HEK293 (cell line): ENCODE results near the gene CFI.

Source experiments
- EGR2 ChIP-seq: fragments of 450-650 bp; formaldehyde crosslinking; IDR thresholded peaks from 2 replicates; pipeline ENCODE4 v1.5.1; 2016; ENCODE audit warnings: low read depth, missing biosample characterization, missing genetic modification characterization
- GFI1B ChIP-seq: fragments of 450-650 bp; formaldehyde crosslinking; IDR thresholded peaks from 2 replicates; pipeline ENCODE4 v1.5.1; 2016; ENCODE audit warnings: missing biosample characterization, missing genetic modification characterization
- GLIS1 ChIP-seq: fragments of 450-650 bp; formaldehyde crosslinking; IDR thresholded peaks from 2 replicates; pipeline ENCODE4 v1.5.1; 2016; ENCODE audit warnings: missing biosample characterization, missing genetic modification characterization
- IKZF3 ChIP-seq: fragments of 450-650 bp; IDR thresholded peaks from 2 replicates; pipeline ENCODE4 v1.5.0; 2018; ENCODE audit warnings: missing biosample characterization, mild to moderate bottlenecking, missing genetic modification characterization, moderate library complexity
- KLF7 ChIP-seq: fragments of 450-650 bp; formaldehyde crosslinking; IDR thresholded peaks from 2 replicates; pipeline ENCODE4 v1.5.1; 2016; ENCODE audit warnings: missing biosample characterization, missing genetic modification characterization, borderline replicate concordance
- KLF8 ChIP-seq: fragments of 450-650 bp; formaldehyde crosslinking; IDR thresholded peaks from 2 replicates; pipeline ENCODE4 v1.5.1; 2016; ENCODE audit warnings: missing biosample characterization, missing genetic modification characterization
- SALL2 ChIP-seq: fragments of 450-650 bp; formaldehyde crosslinking; IDR thresholded peaks from 2 replicates; pipeline ENCODE4 v1.5.0; 2017; ENCODE audit warnings: missing biosample characterization, mild to moderate bottlenecking, missing genetic modification characterization, borderline replicate concordance
- SCRT1 ChIP-seq: fragments of 450-650 bp; formaldehyde crosslinking; IDR thresholded peaks from 2 replicates; pipeline ENCODE4 v1.5.1; 2016; ENCODE audit warnings: missing biosample characterization, missing genetic modification characterization, borderline replicate concordance
- SP2 ChIP-seq: fragments of 450-650 bp; formaldehyde crosslinking; IDR thresholded peaks from 2 replicates; pipeline ENCODE4 v1.5.1; 2016; ENCODE audit warnings: missing biosample characterization, missing genetic modification characterization
- YY2 ChIP-seq: fragments of 450-650 bp; formaldehyde crosslinking; IDR thresholded peaks from 2 replicates; pipeline ENCODE4 v1.5.1; 2016; ENCODE audit warnings: missing biosample characterization, missing genetic modification characterization
- ZBTB8A ChIP-seq: fragments of 450-650 bp; formaldehyde crosslinking; IDR thresholded peaks from 2 replicates; pipeline ENCODE4 v1.5.1; 2016; ENCODE audit warnings: missing biosample characterization, missing genetic modification characterization
- ZEB2 ChIP-seq: fragments of 450-650 bp; formaldehyde crosslinking; IDR thresholded peaks from 2 replicates; pipeline ENCODE4 v1.5.1; 2016; ENCODE audit warnings: missing biosample characterization, missing genetic modification characterization
- ZNF138 ChIP-seq: fragments of 450-650 bp; formaldehyde crosslinking; IDR thresholded peaks from 2 replicates; pipeline ENCODE4 v1.5.1; 2016; ENCODE audit warnings: missing biosample characterization, missing genetic modification characterization, borderline replicate concordance
- ZNF16 ChIP-seq: fragments of 450-650 bp; formaldehyde crosslinking; IDR thresholded peaks from 2 replicates; pipeline ENCODE4 v1.5.1; 2016; ENCODE audit warnings: low read depth, missing biosample characterization, missing genetic modification characterization
- ZNF248 ChIP-seq: fragments of 450-650 bp; formaldehyde crosslinking; IDR thresholded peaks from 2 replicates; pipeline ENCODE4 v1.5.1; 2017; ENCODE audit warnings: missing biosample characterization, missing genetic modification characterization
- ZNF335 ChIP-seq: fragments of 450-650 bp; formaldehyde crosslinking; conservative IDR thresholded peaks from 2 replicates; pipeline ENCODE4 v1.5.1; 2016; ENCODE audit warnings: missing biosample characterization, missing genetic modification characterization
- ZNF37A ChIP-seq: fragments of 450-650 bp; IDR thresholded peaks from 2 replicates; pipeline ENCODE4 v1.5.1; 2018; ENCODE audit warnings: missing biosample characterization, missing genetic modification characterization
- ZNF610 ChIP-seq: fragments of 450-650 bp; formaldehyde crosslinking; IDR thresholded peaks from 2 replicates; pipeline ENCODE4 v1.5.1; 2016; ENCODE audit warnings: missing biosample characterization, missing genetic modification characterization, borderline replicate concordance
- ZNF621 ChIP-seq: fragments of 450-650 bp; formaldehyde crosslinking; IDR thresholded peaks from 2 replicates; pipeline ENCODE4 v1.5.1; 2017; ENCODE audit warnings: missing biosample characterization, missing genetic modification characterization
- ZNF626 ChIP-seq: fragments of 450-650 bp; sonication (Bioruptor Pico); formaldehyde crosslinking; IDR thresholded peaks from 2 replicates; pipeline ENCODE4 v1.5.1; 2018; ENCODE audit warnings: missing biosample characterization, missing genetic modification characterization, inconsistent platforms
- ZNF670 ChIP-seq: fragments of 450-650 bp; formaldehyde crosslinking; IDR thresholded peaks from 2 replicates; pipeline ENCODE4 v1.5.1; 2016; ENCODE audit warnings: missing biosample characterization, missing genetic modification characterization, low read depth
- ZNF701 ChIP-seq: fragments of 450-650 bp; formaldehyde crosslinking; IDR thresholded peaks from 2 replicates; pipeline ENCODE4 v1.5.1; 2016; ENCODE audit warnings: missing biosample characterization, missing genetic modification characterization
- ZNF707 ChIP-seq: fragments of 450-650 bp; formaldehyde crosslinking; IDR thresholded peaks from 2 replicates; pipeline ENCODE4 v1.5.1; 2016; ENCODE audit warnings: missing biosample characterization, missing genetic modification characterization
- ZNF776 ChIP-seq: fragments of 450-650 bp; formaldehyde crosslinking; IDR thresholded peaks from 2 replicates; pipeline ENCODE4 v1.5.0; 2017; ENCODE audit warnings: missing biosample characterization, missing genetic modification characterization, borderline replicate concordance
- TF ChIP-seq, protein P1 (sequence below): fragments of 450-650 bp; formaldehyde crosslinking; IDR thresholded peaks from 2 replicates; pipeline ENCODE4 v1.5.1; 2016; ENCODE audit warnings: missing biosample characterization, missing genetic modification characterization
- TF ChIP-seq, protein P2 (sequence below): fragments of 450-650 bp; formaldehyde crosslinking; optimal IDR thresholded peaks from 2 replicates; pipeline ENCODE3; 2016; ENCODE audit warnings: missing biosample characterization, mild to moderate bottlenecking, missing genetic modification characterization
- TF ChIP-seq, protein P3 (sequence below): fragments of 450-650 bp; formaldehyde crosslinking; IDR thresholded peaks from 2 replicates; pipeline ENCODE4 v1.5.1; 2016; ENCODE audit warnings: missing biosample characterization, missing genetic modification characterization
- TF ChIP-seq, protein P4 (sequence below): fragments of 450-650 bp; formaldehyde crosslinking; IDR thresholded peaks from 2 replicates; pipeline ENCODE4 v1.5.0; 2017; ENCODE audit warnings: missing biosample characterization, missing genetic modification characterization, borderline replicate concordance
- TF ChIP-seq, protein P5 (sequence below): fragments of 450-650 bp; formaldehyde crosslinking; IDR thresholded peaks from 2 replicates; pipeline ENCODE4 v1.5.1; 2016; ENCODE audit warnings: missing biosample characterization, missing genetic modification characterization

Gene CFI

DNA sequence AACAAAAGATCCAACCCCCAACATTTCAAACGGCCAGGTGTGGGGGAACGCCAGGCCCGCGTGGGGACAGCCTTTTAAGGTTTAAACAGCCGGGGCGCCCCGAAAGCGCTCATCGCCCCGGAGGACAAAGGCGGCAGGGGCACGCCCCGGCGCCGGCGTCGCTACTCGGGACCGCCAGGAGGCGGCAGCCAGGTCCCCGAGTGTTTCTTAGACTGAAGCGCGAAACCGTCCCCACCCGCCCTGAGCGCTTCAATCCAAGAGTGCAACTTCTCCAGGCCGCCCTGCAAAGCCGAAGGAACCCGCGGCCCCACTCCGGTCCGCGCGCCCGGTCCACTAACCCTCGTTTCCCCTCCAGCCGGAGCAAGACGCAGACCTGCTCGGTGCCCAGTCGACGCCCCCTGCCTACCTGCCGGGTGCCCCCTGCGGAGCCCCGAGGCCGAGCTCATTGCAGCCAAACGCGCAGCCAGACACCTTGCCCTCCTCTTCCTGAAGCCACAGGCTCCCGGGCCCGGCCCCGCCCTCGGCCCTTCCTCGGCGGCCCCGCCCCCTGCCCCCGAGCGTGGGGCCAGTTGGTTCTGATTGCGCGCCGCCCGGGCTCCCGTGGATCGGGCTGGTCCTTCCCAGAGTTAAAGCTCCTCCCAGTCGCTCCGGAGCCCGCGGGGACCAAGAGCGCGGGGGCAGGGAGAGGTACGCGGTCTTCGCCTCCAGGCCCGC lies 98.7 kb downstream of the CFI start, which contains the start of gene CASP6 (continued):
- TF ChIP-seq ZNF37A (tag by site-specific recombination) (no peak), IKZF3 (tag by site-specific recombination) (peak; percentile 60; the same call in 1 of the 2 replicates), ZNF707 (tag by site-specific recombination) (no peak), ZNF626 (tag by site-specific recombination) (no peak), ZNF701 (tag by site-specific recombination) (no peak), ZBTB8A (peak; percentile 63), ZNF335 (tag by site-specific recombination) (peak; percentile 85), SP2 (tag by site-specific recombination) (peak; percentile 80), KLF7 (tag by site-specific recombination) (no peak), ZEB2 (tag by site-specific recombination) (peak; percentile 79), EGR2 (tag by site-specific recombination) (0 out of 2 replicates have a peak, but pooled peaks have one; percentile 47), KLF8 (peak; percentile 66; the same call in 1 of the 2 replicates), GFI1B (tag by site-specific recombination) (no peak), SALL2 (tag by site-specific recombination) (no peak), ZNF16 (tag by site-specific recombination) (0 out of 2 replicates have a peak, but pooled peaks have one; percentile 13), GLIS1 (tag by site-specific recombination) (peak; percentile 72), ZNF610 (tag by site-specific recombination) (peak; percentile 55; the same call in 1 of the 2 replicates), ZNF670 (tag by site-specific recombination) (no peak), ZNF776 (tag by site-specific recombination) (no peak), SCRT1 (tag by site-specific recombination) (peak; percentile 47; the same call in 1 of the 2 replicates), ZNF621 (tag by site-specific recombination) (no peak), YY2 (tag by site-specific recombination) (no peak), ZNF248 (no peak), ZNF138 (tag by site-specific recombination) (no peak)
- TF ChIP-seq, protein P1, sequence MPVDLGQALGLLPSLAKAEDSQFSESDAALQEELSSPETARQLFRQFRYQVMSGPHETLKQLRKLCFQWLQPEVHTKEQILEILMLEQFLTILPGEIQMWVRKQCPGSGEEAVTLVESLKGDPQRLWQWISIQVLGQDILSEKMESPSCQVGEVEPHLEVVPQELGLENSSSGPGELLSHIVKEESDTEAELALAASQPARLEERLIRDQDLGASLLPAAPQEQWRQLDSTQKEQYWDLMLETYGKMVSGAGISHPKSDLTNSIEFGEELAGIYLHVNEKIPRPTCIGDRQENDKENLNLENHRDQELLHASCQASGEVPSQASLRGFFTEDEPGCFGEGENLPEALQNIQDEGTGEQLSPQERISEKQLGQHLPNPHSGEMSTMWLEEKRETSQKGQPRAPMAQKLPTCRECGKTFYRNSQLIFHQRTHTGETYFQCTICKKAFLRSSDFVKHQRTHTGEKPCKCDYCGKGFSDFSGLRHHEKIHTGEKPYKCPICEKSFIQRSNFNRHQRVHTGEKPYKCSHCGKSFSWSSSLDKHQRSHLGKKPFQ (tag by site-specific recombination): no peak
- TF ChIP-seq, protein P2, sequence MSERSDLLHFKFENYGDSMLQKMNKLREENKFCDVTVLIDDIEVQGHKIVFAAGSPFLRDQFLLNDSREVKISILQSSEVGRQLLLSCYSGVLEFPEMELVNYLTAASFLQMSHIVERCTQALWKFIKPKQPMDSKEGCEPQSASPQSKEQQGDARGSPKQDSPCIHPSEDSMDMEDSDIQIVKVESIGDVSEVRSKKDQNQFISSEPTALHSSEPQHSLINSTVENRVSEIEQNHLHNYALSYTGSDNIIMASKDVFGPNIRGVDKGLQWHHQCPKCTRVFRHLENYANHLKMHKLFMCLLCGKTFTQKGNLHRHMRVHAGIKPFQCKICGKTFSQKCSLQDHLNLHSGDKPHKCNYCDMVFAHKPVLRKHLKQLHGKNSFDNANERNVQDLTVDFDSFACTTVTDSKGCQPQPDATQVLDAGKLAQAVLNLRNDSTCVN: peak; percentile 87
- TF ChIP-seq, protein P3, sequence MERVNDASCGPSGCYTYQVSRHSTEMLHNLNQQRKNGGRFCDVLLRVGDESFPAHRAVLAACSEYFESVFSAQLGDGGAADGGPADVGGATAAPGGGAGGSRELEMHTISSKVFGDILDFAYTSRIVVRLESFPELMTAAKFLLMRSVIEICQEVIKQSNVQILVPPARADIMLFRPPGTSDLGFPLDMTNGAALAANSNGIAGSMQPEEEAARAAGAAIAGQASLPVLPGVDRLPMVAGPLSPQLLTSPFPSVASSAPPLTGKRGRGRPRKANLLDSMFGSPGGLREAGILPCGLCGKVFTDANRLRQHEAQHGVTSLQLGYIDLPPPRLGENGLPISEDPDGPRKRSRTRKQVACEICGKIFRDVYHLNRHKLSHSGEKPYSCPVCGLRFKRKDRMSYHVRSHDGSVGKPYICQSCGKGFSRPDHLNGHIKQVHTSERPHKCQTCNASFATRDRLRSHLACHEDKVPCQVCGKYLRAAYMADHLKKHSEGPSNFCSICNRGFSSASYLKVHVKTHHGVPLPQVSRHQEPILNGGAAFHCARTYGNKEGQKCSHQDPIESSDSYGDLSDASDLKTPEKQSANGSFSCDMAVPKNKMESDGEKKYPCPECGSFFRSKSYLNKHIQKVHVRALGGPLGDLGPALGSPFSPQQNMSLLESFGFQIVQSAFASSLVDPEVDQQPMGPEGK (tag by site-specific recombination): peak; percentile 77
- TF ChIP-seq, protein P4, sequence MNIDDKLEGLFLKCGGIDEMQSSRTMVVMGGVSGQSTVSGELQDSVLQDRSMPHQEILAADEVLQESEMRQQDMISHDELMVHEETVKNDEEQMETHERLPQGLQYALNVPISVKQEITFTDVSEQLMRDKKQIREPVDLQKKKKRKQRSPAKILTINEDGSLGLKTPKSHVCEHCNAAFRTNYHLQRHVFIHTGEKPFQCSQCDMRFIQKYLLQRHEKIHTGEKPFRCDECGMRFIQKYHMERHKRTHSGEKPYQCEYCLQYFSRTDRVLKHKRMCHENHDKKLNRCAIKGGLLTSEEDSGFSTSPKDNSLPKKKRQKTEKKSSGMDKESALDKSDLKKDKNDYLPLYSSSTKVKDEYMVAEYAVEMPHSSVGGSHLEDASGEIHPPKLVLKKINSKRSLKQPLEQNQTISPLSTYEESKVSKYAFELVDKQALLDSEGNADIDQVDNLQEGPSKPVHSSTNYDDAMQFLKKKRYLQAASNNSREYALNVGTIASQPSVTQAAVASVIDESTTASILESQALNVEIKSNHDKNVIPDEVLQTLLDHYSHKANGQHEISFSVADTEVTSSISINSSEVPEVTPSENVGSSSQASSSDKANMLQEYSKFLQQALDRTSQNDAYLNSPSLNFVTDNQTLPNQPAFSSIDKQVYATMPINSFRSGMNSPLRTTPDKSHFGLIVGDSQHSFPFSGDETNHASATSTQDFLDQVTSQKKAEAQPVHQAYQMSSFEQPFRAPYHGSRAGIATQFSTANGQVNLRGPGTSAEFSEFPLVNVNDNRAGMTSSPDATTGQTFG (tag by site-specific recombination): no peak
- TF ChIP-seq, protein P5, sequence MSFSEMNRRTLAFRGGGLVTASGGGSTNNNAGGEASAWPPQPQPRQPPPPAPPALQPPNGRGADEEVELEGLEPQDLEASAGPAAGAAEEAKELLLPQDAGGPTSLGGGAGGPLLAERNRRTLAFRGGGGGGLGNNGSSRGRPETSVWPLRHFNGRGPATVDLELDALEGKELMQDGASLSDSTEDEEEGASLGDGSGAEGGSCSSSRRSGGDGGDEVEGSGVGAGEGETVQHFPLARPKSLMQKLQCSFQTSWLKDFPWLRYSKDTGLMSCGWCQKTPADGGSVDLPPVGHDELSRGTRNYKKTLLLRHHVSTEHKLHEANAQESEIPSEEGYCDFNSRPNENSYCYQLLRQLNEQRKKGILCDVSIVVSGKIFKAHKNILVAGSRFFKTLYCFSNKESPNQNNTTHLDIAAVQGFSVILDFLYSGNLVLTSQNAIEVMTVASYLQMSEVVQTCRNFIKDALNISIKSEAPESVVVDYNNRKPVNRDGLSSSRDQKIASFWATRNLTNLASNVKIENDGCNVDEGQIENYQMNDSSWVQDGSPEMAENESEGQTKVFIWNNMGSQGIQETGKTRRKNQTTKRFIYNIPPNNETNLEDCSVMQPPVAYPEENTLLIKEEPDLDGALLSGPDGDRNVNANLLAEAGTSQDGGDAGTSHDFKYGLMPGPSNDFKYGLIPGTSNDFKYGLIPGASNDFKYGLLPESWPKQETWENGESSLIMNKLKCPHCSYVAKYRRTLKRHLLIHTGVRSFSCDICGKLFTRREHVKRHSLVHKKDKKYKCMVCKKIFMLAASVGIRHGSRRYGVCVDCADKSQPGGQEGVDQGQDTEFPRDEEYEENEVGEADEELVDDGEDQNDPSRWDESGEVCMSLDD: 0 out of 2 replicates have a peak, but pooled peaks have one; percentile 18
